ENCODE results near the gene WDR83. TPM values are rescaled to one million over a fixed set of nuclear protein-coding genes. Genes with fewer than 3 reads are reported as not detected.
"Not testable (repeated sequence)": the region's sequence is repeated elsewhere in the genome, so short reads cannot be mapped to it uniquely, and the experiment has no call there.

Gene WDR83, protein sequence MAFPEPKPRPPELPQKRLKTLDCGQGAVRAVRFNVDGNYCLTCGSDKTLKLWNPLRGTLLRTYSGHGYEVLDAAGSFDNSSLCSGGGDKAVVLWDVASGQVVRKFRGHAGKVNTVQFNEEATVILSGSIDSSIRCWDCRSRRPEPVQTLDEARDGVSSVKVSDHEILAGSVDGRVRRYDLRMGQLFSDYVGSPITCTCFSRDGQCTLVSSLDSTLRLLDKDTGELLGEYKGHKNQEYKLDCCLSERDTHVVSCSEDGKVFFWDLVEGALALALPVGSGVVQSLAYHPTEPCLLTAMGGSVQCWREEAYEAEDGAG
- total RNA-seq: 10 to 100 TPM; 15.3 to 23.7 (median 19.3) TPM

DNA sequence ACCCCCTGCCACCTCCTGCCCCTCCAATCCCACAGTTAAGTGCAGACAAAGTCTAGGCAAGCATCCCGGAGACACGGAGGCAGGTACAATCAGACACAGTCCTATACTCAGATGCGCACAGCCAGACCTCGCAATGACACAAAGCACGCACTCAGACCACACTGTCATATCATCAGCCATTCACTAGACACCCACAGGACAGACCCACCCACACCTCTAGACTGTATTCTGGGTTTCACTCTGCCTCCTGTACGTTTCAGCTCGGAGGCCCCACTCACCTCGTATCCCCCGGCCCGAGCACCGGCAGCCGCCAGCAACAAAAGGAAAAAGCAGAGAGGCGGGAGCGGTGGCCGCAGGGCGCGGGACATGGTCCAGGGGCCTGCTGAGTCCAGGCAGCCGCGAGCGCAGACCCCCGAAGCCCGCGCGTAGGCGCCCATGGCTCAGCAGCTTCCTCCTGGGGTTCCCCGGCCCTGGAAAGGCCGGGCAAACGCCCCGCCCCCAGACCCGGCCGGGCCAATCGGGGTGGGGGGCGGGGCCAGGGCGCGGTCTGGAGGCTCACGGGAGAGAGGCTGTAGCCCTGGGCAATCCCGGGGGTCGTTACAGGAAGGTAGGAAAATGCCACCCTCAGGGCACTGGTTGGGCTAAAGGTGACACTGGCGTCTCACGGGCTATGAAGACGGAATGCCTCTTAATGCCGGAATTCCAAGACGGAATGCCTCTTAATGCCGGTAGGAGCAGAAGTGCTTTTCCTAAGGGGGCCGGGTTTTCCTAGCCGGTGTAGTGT is at the start of gene WDR83, which contains the start of gene MAN2B1:
Gene WDR83 (plus strand): TSS at position 543 of the 784 bp plus-strand sequence. CDS start 2,984 bp downstream, outside the sequence.
Gene MAN2B1 (minus strand): TSS at position 478 of the 784 bp plus-strand sequence. CDS start 41 bp downstream, at position 437.
- no peak for TF ChIP-seq POLR2A (IDR thresholded peaks at IDR 0.05)
- TF ChIP-seq, protein P1, sequence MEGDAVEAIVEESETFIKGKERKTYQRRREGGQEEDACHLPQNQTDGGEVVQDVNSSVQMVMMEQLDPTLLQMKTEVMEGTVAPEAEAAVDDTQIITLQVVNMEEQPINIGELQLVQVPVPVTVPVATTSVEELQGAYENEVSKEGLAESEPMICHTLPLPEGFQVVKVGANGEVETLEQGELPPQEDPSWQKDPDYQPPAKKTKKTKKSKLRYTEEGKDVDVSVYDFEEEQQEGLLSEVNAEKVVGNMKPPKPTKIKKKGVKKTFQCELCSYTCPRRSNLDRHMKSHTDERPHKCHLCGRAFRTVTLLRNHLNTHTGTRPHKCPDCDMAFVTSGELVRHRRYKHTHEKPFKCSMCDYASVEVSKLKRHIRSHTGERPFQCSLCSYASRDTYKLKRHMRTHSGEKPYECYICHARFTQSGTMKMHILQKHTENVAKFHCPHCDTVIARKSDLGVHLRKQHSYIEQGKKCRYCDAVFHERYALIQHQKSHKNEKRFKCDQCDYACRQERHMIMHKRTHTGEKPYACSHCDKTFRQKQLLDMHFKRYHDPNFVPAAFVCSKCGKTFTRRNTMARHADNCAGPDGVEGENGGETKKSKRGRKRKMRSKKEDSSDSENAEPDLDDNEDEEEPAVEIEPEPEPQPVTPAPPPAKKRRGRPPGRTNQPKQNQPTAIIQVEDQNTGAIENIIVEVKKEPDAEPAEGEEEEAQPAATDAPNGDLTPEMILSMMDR (IDR thresholded peaks at IDR 0.05): no peak
- H3K4me3 ChIP-seq (ENCODE audit: low read depth, poor library complexity, severe bottlenecking): peak within 1 kb of the TSS; percentile 75
- DNase-seq (ENCODE audit: low spot score in 2 of 2): peak; percentile 63 to 93
- intact Hi-C loops (cut with DNase I; ENCODE audit: low total_unique reads): no loop called here
- WGBS, 2 donors: 0 to 1% methylated on average over 34 to 40 of the region's 46 CpGs

DNA sequence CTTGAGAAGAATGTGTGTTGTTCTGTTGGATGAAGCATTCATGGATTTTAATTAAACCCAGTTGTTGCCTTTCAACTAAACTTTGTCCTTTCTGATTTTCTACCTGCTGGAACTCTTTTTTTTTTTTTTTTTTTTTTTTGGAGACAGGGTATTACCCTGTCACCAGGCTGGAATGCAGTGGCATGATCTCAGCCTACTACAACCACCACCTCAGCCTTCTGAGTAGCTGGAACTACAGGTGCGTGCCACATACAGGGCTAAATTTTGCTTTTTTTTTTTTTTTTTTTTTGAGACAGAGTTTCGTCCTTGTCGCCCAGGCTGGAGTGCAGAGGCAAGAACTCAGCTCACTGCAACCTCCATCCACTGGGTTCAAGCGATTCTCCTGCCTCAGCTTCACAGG is 49.0 kb upstream of the WDR83 start:
- intact Hi-C loops (cut with DNase I; ENCODE audit: low total_unique reads): no loop called here
- H3K4me3 ChIP-seq (ENCODE audit: low read depth, poor library complexity, severe bottlenecking): no peak overlapping the region
- DNase-seq (ENCODE audit: low spot score in 2 of 2): no peak
- no peak for TF ChIP-seq POLR2A (IDR thresholded peaks at IDR 0.05)
- TF ChIP-seq, protein P1 (IDR thresholded peaks at IDR 0.05): no peak
- whole genome bisulfite sequencing, 2 donors: 92 to 99% methylated on average over 2 to 4 of the region's 4 CpGs

DNA sequence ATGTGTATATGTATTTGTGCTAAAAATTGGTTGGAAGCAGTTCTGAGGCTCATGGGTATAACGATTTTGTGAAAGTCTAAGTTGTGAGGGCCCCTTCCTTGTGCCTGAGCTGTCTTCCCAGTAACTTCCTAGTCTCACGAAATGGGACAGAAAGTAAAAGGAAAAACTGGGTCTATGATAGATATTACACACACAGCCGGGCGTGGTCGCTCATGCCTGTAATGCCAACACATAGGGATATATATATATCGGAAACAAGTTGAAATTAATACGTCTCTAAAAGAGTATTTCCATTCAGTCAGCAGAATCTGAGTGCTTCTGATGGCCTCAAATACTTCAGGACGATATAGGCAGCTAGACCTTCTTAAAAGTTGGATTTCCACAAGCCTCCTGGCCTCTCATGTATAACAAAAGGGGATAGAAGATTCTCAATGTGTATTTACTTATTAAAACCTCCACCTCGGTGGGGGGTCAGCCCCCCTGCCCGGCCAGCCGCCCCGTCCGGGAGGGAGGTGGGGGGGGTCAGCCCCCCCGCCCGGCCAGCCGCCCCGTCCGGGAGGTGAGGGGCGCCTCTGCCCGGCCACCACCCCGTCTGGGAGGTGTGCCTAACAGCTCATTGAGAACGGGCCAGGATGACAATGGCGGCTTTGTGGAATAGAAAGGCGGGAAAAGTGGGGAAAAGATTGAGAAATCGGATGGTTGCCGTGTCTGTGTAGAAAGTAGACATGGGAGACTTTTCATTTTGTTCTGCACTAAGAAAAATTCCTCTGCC is 45.2 kb upstream of the WDR83 start:
- DNase-seq (ENCODE audit: low spot score in 2 of 2); H3K4me3 ChIP-seq (ENCODE audit: low read depth, poor library complexity, severe bottlenecking); intact Hi-C loops (cut with DNase I; ENCODE audit: low total_unique reads): not testable (repeated sequence)
- 70 to 81% methylated on average over 21 to 26 of the region's 26 CpGs for WGBS, 2 donors

DNA sequence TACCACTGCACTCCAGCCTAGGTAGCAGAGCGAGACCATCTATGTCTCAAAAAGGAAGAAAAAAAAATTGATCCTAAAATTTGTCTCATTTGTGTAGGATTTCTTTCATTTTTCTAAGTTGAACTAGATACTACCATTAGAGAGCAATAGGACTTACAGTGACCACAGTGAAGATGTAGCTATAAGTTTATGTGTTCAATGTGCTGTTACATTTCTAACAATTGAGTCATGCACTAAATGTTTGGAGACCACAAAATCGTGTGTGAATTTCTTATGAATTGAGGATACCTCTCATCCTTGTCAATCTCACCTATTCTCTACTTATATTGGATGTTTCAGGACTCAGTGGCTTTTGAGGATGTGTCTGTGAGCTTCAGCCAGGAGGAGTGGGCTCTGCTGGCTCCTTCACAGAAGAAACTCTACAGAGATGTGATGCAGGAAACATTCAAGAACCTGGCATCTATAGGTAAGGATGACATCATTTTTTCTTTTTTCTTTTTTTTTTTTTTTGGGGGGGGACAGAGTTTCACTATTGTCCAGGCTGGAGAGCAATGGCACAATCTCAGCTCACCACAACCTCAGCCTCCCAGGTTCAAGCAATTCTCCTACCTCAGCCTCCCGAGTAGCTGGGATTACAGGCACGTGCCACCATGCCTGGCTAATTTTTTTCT is 43.1 kb upstream of the WDR83 start:
- no peak for DNase-seq (ENCODE audit: low spot score in 2 of 2)
- WGBS, 2 donors: 87 to 88% methylated on average over 4 of the region's 4 CpGs
- intact Hi-C loops (cut with DNase I; ENCODE audit: low total_unique reads): no loop called here
- TF ChIP-seq, protein P1 (IDR thresholded peaks at IDR 0.05): no peak
- TF ChIP-seq POLR2A (IDR thresholded peaks at IDR 0.05): no peak
- no peak overlapping the region for H3K4me3 ChIP-seq (ENCODE audit: low read depth, poor library complexity, severe bottlenecking)

DNA sequence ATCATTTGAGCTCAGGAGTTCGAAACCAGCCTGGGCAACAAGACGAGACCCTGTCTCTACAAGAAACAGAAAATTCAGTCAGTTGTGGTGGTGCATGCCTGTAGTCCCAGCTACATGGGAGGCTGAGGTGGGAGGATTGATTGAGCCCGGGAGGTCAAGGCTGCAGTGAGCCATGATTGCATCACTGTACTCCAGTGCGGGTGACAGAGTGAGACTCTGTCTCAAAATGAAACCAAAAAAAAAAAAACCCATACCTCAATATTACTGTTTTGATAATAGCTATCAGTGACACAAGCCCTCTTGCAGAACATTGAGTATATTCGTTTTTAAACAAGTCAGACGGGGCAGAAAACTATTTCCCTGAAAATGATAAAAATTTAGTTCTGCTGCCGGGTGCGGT is 39.6 kb upstream of the WDR83 start:
- intact Hi-C loops (cut with DNase I; ENCODE audit: low total_unique reads): no loop called here
- TF ChIP-seq, protein P1 (IDR thresholded peaks at IDR 0.05): no peak
- no peak for TF ChIP-seq POLR2A (IDR thresholded peaks at IDR 0.05)
- WGBS, 2 donors: 87 to 97% methylated on average over 8 of the region's 8 CpGs

More for the DNA sequence above, 39.6 kb upstream of the WDR83 start:
- H3K4me3 ChIP-seq (ENCODE audit: low read depth, poor library complexity, severe bottlenecking): no peak overlapping the region
- no peak for DNase-seq (ENCODE audit: low spot score in 2 of 2)

All from lower leg skin (tissue), 4 donors.